GM18858 (cell line): ENCODE measurements around the gene WWC1.
"Not testable (repeated sequence)": the region's sequence is repeated elsewhere in the genome, so short reads cannot be mapped to it uniquely, and the experiment has no call there.

Experiments used
- ATAC-seq: cut with Tn5 transposase; IDR thresholded peaks from one replicate; pipeline ENCODE4 v1.9.1; 2021; ENCODE audit not compliant: unreplicated experiment

The WWC1 gene

GRCh38 chr5:168286386-168286785 lies 5.1 kb upstream of the WWC1 start:
- ATAC-seq, result no peak

- ATAC-seq, result not testable (repeated sequence)
These were observed 4.6 kb upstream of the WWC1 start for GRCh38 chr5:168286863-168287262.

DNA sequence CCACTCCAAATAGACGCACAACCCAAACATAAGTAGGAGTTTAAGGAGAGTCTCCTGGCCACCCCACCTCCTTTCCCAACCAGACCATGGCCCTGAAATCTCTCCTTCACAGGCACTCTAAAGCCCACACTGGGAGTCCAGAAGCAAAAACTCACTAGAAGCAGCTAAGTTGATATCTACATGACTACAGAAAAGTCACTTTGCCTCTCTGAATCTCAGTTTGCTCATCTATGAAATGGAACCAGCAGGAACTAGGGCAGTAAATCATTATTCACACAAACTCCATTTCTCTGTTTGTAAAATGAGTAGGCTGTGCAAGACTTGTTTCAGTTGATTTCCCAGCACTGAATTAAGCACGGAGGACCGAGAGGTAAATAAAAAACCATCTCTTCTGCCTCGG lies 4.1 kb upstream of the WWC1 start:
- ATAC-seq, result no peak

DNA sequence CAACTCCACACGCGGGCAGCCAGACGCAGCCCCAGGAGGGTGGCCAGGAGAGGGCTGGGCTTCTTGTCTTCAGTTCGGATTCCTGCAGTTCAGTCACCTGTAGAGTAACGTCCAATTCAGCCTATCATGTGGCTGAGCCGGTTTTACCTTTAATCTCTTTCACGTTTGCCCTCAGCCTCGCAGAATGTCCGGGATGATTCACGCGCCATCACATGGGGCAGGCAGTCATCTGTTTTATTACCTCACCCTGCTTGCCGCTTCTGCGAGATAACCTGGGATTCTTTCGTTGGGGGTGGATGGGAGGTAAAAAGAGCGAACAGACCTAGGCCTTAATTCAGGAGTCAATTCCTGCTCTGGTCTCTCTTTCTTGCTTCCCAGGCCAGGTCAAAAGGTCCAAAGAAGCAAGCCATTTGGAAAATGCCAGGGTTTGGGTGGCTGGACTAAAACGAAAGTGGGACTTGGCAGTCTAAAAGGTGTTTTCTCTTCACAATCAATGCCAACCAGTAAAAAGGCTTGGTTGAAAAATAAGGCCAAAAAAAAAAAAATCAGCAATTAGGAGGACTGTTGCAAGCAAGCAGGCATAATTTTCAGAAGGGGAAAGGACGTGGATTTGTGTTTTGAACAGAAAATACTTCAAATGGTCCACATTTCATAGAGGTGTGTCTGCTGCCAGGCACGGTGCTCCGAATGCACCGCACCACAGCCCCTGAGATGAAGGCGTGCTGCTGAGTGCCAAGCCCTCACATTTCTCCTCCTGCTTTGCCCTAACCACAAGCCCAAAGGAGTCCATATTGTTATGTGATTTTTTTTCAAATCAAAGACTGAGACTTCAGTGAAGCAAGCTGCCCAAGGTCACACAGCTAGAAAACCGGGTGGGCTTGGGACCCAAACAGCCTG lies 2.8 kb upstream of the WWC1 start:
- ATAC-seq, result no peak

DNA sequence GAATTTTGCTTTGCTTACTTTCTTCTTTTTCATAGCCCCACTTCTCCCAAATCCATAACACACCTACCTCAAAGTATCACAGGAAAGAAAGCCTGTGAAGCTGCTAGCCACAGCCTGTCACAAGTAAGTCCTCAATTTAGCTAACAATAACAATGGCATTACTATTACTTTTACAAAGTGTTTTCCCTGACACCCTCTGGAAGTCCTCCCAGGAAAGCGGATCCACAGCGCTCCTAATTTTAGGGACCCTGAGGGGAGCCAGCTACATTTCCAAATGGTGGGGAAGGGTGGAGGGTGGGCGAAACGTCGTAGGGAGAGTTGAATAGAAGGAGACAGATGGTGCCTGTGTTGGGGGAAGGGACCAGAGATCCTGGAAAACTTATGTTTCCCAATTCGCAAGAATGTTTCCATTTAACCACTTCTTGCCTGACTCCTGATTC lies 523 bp upstream of the WWC1 start:
- ATAC-seq, result no peak

DNA sequence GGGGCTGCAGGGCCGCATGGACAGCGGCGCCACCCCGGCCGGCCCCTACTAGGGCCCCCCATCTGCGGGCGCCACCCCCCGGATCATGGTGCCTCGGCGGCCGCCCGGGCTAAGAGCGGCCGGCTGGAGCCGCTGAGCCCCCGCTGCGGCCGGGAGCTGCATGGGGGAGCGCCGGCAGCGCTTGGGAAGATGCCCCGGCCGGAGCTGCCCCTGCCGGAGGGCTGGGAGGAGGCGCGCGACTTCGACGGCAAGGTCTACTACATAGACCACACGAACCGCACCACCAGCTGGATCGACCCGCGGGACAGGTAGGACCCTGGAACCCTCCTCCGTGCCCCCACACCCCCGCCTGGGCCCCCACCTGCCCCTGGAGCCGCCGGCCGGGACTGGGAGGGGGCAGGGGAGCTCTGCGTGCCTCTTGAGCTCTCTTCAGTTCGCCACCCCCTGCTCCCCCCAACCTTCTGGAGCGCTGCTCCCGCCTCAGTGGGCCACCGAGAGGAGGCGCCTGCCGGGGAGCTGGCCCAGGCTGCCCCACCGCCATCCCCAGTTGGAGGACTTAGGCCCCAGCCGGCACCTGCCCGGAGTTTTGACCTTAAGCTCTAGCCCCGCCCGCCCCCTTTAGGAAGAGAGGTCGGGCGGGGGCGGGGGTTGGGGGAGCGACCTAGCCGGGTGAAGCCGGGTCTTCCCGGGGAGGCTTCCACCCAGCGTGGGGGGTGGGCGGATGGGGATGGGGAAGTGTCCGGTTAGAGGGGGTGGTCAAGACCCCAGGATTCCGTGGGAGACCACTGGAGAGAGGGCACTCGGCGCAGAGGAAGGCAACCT lies 730 bp downstream of the WWC1 start:
- peak; percentile 16 for ATAC-seq

DNA sequence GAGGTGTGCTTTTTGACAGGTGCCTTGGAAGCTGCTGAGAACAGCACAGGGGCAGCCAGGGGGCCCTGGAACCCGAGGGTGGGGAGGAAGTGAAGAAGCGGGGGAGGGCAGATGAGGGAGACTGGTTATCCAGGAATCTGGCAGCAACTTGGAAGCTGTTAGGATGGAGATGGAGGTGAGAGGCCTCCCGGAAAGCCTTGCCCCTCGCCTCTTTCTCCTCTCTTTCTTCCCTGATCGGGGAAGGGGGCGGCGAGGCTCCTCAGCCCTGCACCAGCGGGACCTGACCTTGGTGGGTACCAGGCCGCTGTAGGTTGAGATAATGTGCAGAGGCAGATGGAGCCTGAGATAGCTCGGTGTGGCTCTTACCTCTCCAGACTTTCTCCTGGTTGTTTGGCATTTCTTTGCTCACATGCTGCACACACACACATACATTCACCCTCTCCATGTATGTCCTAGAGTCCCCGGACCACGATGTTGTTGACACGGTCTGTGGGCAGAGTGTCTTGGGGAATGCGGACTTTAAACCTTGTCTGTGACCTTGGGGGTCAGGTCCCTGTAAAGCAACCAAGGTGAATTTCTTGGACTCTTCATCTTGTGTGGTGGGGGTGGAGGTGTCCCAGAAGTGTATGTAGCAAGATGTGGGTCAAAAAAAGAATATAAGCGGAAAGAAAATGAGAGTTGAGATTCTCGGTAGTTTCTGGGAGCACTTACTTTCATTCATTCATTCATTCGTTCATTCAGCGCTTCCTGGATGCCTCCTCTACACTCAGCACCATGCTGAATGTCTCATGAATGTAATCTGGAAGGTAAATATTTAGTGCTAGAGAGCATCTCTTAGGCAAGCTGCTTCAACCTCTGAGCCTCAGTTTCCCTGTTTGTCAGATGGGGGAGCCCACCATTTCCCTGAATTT lies 1.6 kb downstream of the WWC1 start:
- no peak for ATAC-seq

- no peak for ATAC-seq
These were observed 4.2 kb downstream of the WWC1 start for GRCh38 chr5:168295574-168296201.

- ATAC-seq, result no peak
These were observed 5.2 kb downstream of the WWC1 start for GRCh38 chr5:168296682-168297081.

DNA sequence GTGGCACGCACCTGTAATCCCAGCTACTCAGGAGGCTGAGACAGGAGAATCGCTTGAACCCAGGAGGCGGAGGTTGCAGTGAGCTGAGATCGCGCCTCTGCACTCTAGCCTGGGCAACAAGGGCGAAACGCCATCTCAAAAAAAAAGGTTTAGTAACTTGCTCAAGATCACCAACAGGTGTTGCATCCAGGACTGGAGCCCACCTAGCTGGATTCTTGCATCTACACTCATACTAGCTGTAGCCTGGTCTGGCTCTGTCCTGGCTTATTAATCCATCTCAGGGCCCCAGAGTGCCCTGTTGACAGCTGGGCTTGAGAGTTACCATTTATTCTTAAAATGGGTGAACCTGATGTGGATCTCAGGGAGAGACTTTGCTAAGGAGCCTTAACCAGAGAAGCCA lies 7.5 kb downstream of the WWC1 start:
- no peak for ATAC-seq

DNA sequence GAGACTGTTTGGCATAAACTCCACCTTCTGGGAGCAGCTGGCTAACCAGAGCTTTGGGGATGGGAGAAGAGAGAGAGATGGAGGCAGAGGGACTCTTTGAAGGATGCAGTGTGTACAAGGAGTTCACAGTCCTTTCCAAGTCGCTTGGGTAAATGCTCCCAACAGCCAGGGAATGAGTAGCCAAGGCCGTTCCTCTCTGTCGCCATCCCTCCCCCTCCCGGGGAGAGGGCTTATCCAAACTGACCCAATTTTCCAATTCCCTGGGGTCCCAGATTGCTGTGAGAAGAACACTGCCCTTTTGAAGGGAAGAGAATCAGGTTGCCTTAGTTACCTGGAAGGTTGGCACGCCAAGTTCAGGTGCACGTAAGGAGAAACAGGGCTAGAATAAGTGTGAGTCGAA lies 7.9 kb downstream of the WWC1 start:
- no peak for ATAC-seq

GRCh38 chr5:168300326-168301182 lies 9.1 kb downstream of the WWC1 start:
- ATAC-seq, result no peak

DNA sequence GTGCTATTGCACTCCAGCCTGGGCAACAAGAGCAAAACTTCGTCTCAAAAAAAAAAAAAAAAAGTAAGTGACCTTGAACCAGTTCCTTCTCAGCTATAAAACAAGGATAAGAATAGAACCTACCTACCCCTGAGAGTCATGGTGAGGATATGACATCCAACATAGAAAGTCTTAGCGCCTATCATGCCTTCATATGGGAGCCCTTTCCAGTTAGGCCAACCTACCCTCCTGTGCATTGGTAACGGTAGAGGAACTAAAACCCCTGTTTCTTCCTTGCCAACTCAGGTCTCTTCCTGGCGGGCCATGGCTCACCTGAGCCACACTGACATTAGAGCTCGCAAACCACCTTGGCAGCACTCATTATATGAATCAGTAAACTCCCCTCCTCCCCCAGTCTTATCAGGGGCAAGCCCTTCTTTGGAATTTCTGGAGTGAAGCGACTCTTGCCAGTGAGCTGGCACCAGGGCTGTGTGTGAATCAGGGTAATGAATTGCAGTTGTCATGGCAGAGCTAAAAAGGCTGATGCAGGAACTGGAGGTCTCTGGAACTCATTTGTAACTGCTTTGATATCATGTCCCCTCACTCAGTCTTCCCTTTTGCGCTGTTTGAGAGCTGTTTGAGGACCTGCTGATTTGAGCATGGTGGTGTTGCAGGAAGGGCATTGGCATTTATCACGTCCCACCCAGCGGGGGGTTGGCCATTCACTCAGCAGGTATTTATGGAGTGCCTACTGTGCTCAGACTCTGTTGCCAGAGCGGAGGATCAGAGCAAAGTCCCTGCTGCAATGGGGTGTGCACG lies 10.3 kb downstream of the WWC1 start:
- no peak for ATAC-seq

- no peak for ATAC-seq
These were observed 11.3 kb downstream of the WWC1 start for GRCh38 chr5:168302785-168303184.

DNA sequence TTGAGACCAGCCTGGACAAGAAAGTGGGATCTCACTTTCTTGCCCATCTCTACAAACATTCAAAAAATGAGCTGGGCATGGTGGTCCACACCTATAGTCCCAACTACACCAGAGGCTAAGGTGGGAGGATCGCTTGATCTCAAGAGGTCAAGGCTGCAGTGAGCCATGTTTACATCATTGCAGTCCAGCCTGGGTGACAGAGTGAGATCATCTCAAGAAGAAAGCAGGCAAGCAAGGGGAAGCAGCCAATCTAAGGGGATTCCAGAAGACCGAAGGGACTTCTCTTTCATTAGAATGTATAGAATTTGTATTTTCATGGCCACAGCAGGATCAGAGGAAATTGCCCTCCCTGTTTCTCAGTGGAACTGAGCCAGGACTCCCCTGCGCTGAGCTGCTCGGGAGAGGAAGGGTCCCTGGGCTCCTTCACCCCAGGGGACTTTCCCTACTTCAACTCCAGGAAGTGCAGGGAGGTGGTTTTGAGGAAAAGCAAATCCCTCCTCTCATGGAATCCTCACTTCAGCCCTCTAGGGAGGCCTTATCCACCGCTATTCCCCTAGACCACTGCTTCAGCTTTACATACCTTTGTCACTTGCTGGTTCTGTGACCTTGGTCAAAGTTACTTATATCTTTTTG lies 12.1 kb downstream of the WWC1 start:
- ATAC-seq, result no peak

GRCh38 chr5:168304349-168304748 lies 12.9 kb downstream of the WWC1 start:
- ATAC-seq, result no peak

GRCh38 chr5:168305281-168305680 lies 13.8 kb downstream of the WWC1 start:
- ATAC-seq, result no peak

- no peak for ATAC-seq
These were observed 15.6 kb downstream of the WWC1 start for GRCh38 chr5:168307022-168307421.
